Gastrocnemius medialis (tissue), 4 donors: ENCODE data around the gene LYPD1. TPM values are rescaled to one million over a fixed set of nuclear protein-coding genes. Genes with fewer than 3 reads are reported as not detected.

Experiments
- ATAC-seq, 2 donors: fragments of 150-250 bp; one replicate each; pipeline ENCODE4 v1.9.1; 2016
- DNase-seq, 2 donors: peaks; one replicate each; pipeline ENCODE4 v3.0.0-alpha.2; 2019
- H3K27ac ChIP-seq, 4 donors: fragments of 200-600 bp; sonication (generic); 1 replicate in 1 of 4; 2 replicates in 3 of 4; pipeline ENCODE4 v1.5.1; 2016 to 2018; ENCODE audit warnings: mild to moderate bottlenecking in 2 of 4, moderate library complexity in 1 of 4
- H3K27me3 ChIP-seq, 3 donors: fragments of 200-600 bp; sonication (generic) in 2 of 3; 1 replicate in 1 of 3; 2 replicates in 2 of 3; pipeline versions ENCODE4 v1.5.1 to v1.6.0; 2016 to 2019; ENCODE audit warnings: mild to moderate bottlenecking in 1 of 3, moderate library complexity in 1 of 3
- H3K36me3 ChIP-seq, 2 donors: fragments of 200-600 bp; sonication (generic) in 1 of 2; one replicate each; pipeline ENCODE4 v1.5.1; 2017 to 2018
- H3K4me1 ChIP-seq, 2 donors: fragments of 200-600 bp; sonication (generic) in 1 of 2; one replicate each; pipeline ENCODE4 v1.5.1; 2016 to 2017; ENCODE audit warnings: mild to moderate bottlenecking in 2 of 2
- H3K4me3 ChIP-seq, 4 donors: fragments of 200-600 bp; sonication (generic) in 3 of 4; 1 replicate in 1 of 4; 2 replicates in 3 of 4; pipeline ENCODE4 v1.5.1; 2016 to 2019; ENCODE audit warnings: mild to moderate bottlenecking in 2 of 4
- H3K9me3 ChIP-seq, 3 donors: fragments of 200-600 bp; sonication (generic) in 2 of 3; 1 replicate in 1 of 3; 2 replicates in 2 of 3; pipeline ENCODE4 v1.5.1; 2016 to 2019
- POLR2A ChIP-seq, 2 donors: fragments of 450-650 bp; IDR thresholded peaks; one replicate each; pipeline ENCODE4 v1.6.1; 2017; ENCODE audit warnings: antibody characterized with exemption in 2 of 2, mild to moderate bottlenecking in 2 of 2, moderate library complexity in 2 of 2
- in situ Hi-C, 4 donors: fragments of 200-750 bp; cut with MboI; loops; one replicate each; pipeline versions ENCODE4 v1.15.0 to v1.8.0; 2017; ENCODE audit warnings: low sequenced_read_pairs in 4 of 4
- intact Hi-C: fragments of 100-400 bp; cut with DNase I; formaldehyde crosslinking; loops from one replicate; pipeline ENCODE4 v1.15.1; 2023; ENCODE audit warnings: low total_unique reads
- total RNA-seq, 4 donors: library from RNA; depleted of rRNA; stranded (reverse); fragments of >200 nt; gene quantifications; one replicate each; pipeline versions ENCODE4 v1.1.0 to v1.2.3, GENCODE V29; 2016
- TF ChIP-seq, protein P1 (sequence below), 5 experiments: fragments of 450-650 bp in 3 of 5; fragments of 200-600 bp in 2 of 5; sonication (generic) in 2 of 5; IDR thresholded peaks in 4 of 5; conservative IDR thresholded peaks in 1 of 5; 1 replicate in 4 of 5; 2 replicates in 1 of 5; pipeline ENCODE4 v1.5.1; 2016 to 2019; ENCODE audit warnings: antibody characterized with exemption in 5 of 5, mild to moderate bottlenecking in 3 of 5, moderate library complexity in 3 of 5

LYPD1 gene
- total RNA-seq, 4 donors from 2014 or later: 0.24 to 0.34 TPM; not detected in 2

DNA sequence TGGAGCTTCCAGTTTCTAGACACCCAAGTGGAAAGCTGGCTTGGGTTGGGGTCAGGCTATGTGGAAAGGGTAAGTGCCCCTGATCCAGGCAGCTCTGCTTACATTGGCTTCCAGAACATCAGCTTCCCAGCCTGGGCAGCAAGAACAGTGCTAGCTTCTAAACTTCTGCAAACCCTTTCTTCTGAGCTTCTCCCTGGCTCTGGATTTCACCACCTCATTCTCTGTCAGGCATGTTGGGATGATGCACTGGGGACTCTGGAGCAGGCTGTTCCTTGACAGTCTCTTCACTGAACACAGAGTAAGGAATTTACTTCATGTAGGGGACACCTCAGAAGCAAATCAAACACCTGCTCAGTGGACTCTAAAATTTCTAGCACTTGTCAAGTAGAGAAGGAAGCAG lies 72.8 kb downstream of the LYPD1 start:
- TF ChIP-seq, protein P1, sequence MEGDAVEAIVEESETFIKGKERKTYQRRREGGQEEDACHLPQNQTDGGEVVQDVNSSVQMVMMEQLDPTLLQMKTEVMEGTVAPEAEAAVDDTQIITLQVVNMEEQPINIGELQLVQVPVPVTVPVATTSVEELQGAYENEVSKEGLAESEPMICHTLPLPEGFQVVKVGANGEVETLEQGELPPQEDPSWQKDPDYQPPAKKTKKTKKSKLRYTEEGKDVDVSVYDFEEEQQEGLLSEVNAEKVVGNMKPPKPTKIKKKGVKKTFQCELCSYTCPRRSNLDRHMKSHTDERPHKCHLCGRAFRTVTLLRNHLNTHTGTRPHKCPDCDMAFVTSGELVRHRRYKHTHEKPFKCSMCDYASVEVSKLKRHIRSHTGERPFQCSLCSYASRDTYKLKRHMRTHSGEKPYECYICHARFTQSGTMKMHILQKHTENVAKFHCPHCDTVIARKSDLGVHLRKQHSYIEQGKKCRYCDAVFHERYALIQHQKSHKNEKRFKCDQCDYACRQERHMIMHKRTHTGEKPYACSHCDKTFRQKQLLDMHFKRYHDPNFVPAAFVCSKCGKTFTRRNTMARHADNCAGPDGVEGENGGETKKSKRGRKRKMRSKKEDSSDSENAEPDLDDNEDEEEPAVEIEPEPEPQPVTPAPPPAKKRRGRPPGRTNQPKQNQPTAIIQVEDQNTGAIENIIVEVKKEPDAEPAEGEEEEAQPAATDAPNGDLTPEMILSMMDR (IDR thresholded peaks at IDR 0.05 in 4 of 5, conservative IDR thresholded peaks at IDR 0.05 in 1 of 5): no peak
- no peak for TF ChIP-seq POLR2A (IDR thresholded peaks at IDR 0.05)
- no peak overlapping the region for H3K4me3 ChIP-seq
- H3K27me3 ChIP-seq: no peaks in the 10 kb centered on the region
- no peaks in the 10 kb centered on the region for H3K9me3 ChIP-seq
- no peaks in the 10 kb centered on the region for H3K36me3 ChIP-seq
- intact Hi-C loops (no loop called here), in situ Hi-C loops (no loop called here)
- DNase-seq (no peak), ATAC-seq (no peak)
- H3K27ac ChIP-seq: no peak overlapping the region
- H3K4me1 ChIP-seq: no peaks in the 10 kb centered on the region

DNA sequence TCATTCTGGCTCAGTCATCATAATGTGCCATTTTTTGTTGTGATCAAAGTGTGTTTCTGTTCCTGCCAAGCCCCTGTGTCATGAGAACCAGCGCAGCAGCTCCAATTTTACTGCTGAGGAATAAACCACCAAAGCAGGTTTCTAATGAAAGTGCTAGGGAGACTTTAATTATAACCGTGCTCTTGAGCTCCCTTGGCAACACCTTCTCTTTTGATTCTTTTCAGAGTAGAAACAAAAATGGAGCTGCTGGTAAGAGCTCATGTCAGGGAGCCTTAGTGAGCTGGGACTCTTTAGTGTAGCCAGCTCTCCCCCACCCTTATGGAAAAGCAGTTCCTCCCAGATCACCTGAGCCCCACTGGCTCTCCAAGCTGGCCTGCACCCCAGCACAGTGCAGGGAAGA lies 74.3 kb downstream of the LYPD1 start:
- no peaks in the 10 kb centered on the region for H3K36me3 ChIP-seq
- intact Hi-C loops (no loop called here), in situ Hi-C loops (no loop called here)
- TF ChIP-seq POLR2A (IDR thresholded peaks at IDR 0.05): no peak
- TF ChIP-seq, protein P1 (IDR thresholded peaks at IDR 0.05 in 4 of 5, conservative IDR thresholded peaks at IDR 0.05 in 1 of 5): no peak
- H3K4me1 ChIP-seq: no peaks in the 10 kb centered on the region
- H3K27ac ChIP-seq: no peak overlapping the region
- no peak for DNase-seq
- H3K27me3 ChIP-seq: no peaks in the 10 kb centered on the region
- no peaks in the 10 kb centered on the region for H3K9me3 ChIP-seq
- no peak for ATAC-seq
- H3K4me3 ChIP-seq: no peak overlapping the region

DNA sequence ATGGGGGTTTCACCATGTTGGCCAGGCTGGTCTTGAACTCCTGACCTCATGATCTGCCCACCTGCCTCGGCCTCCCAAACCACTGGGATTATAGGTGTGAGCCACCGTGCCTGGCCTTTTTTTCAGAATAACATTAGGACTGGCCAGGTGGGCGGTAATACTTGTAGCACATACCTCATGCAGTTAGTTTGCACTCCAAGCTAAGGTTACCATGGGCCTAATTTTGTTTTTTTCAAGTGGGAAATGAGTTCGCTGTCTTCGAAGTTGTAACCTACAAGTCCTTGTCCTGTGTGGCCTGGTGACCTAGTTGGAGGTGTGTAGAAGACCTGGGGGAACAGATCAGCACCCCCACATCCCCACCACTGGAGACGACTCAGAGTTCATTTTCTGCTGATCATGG lies 74.8 kb downstream of the LYPD1 start:
- no peaks in the 10 kb centered on the region for H3K27me3 ChIP-seq
- H3K4me3 ChIP-seq: no peak overlapping the region
- in situ Hi-C loops (no loop called here), intact Hi-C loops (no loop called here)
- no peaks in the 10 kb centered on the region for H3K9me3 ChIP-seq
- TF ChIP-seq, protein P1 (IDR thresholded peaks at IDR 0.05 in 4 of 5, conservative IDR thresholded peaks at IDR 0.05 in 1 of 5): no peak
- no peak for TF ChIP-seq POLR2A (IDR thresholded peaks at IDR 0.05)
- H3K27ac ChIP-seq: no peak overlapping the region
- no peak for ATAC-seq
- H3K36me3 ChIP-seq: no peaks in the 10 kb centered on the region
- DNase-seq: no peak
- no peaks in the 10 kb centered on the region for H3K4me1 ChIP-seq
